Measurements from ENCODE around the gene NEO1.
A peak's percentile ranks its signal among the peaks of the same experiment; 100 is the strongest.

Gene NEO1

DNA sequence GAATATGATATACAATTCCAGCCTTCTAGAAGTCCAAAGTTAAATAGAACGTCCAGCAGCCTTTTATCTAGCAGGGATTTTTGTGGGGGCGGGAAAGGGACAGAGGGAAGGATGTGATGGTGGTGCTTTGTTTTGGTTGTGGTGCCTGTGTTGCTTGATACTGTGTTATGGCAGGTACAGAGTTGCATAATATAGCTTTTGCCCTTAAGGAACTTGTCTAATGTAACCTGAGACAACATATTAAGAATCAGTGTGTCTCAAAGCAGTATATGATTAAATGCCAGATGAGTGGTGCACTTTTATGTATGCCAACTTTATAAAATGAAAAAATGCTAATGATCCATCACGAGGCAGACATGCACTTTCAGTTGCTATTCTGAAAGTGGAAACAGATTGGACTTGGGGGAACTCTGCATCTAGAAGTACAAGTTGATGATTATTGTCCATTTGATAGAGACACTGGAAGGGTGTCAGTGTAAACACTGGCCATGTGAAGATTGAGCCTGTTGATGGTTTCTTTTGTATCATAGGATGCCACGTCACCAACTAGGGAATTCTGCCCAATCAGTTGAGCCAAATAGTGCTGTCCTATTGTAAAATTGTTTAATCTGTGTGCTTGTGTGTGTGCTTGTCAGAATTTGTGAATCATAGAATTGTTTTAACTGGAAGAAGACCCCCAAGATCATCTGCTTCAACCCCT is 23.0 kb downstream of the NEO1 start:
- FAIRE-seq: no peak

DNA sequence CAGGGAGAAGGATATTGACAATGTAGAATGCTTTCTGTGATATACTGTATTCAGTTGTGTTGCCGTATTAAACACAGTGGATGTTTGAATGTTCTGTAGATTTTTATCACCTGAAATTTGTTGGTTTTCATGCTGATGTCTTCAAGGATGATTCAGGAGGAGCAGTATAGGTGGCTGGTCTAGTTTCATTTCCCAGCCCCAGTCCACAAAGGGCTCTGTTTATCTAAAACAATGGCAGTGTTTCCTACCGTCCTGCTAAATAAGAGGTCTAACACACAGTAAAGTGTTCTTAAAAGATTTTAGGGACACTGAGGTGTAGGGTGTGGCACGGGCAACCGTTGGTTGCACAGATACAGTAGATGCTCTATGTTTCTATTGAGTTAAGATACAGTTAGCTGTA is 26.0 kb downstream of the NEO1 start:
- FAIRE-seq: no peak

DNA sequence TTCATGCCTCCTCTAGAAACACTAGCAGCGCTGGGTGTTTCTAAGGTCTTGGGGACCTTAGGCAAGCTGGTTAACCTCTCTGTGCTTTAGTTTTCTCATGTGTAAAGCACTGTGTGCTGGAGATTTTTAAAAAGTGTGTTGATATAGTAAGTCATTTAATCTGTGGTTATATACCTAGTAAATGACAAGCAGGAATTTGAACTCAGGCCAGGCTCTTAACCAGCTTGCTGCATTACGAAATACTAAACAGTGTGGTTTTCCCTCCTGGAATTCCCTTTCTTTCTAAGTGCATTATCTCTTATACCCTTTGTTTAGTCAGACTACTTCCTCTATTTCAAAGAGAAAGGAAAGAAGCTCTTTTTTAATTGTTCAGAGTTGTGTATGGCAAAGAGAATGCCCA is 26.5 kb downstream of the NEO1 start:
- FAIRE-seq: no peak

DNA sequence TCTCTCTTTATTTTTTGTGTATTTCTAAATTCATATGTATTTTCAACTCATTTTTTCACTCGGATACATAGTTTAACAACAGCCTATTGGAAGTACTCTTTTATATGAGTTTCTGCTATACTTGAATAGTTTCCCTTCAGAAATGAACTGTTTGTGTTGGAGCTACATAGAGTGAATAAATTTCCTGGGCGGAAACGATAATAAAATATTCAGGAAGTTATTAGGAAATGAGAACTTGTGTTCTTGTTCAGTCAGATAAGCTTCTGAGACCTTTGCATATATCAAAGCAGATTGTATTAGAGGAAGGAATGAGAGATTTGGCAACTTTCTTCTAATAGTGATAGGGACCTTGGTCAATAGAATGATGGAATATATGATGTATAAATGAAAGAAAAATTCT is 27.3 kb downstream of the NEO1 start:
- FAIRE-seq: no peak

DNA sequence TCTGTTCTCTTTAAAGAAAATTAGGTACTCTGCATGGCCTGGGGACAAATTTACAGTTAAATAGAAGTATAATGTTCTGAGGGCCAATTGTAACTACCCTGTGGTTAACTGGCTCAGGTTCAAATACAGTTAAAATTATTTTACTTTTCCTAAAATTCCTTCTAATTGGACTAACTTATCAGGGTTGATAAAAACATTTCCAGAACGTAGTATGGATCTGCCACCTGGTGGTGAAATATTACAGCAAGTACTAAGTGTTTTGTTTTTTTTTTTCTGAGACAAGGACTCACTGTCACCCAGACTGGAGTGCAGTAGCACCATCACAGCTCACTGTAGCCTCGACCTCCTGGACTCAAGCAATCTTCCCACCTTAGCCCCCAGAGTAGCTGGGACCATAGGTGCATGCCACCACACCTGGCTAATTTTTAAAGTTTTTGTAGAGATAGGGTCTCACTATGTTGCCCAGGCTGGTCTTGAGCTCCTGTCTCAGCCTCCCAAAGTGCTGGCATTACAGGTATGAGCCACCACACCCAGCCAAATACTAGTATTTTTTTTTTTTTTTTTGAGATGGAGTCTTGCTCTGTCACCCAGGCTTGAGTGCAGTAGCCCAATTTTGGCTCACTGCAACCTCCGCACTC is 29.2 kb downstream of the NEO1 start:
- peak; percentile 93 for FAIRE-seq

DNA sequence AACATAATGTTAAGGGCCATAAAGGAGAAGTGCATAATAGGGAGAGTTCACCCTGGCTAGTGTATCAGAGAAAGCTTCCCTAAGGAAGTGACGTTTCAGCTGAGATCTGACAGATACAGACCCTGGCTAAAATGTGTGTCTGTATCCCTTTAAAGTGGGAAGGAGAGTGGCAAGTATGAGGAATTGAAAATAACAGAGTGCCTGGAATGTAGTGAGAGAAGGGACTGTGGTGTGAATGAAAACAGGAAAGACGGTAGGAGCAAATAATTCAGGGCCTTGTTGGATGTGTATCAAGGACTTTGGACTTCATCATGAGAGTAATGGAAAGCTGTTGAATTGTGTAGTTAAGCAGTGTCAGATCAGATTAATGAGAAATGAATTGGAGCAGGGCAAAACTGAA is 30.5 kb downstream of the NEO1 start:
- no peak for FAIRE-seq

DNA sequence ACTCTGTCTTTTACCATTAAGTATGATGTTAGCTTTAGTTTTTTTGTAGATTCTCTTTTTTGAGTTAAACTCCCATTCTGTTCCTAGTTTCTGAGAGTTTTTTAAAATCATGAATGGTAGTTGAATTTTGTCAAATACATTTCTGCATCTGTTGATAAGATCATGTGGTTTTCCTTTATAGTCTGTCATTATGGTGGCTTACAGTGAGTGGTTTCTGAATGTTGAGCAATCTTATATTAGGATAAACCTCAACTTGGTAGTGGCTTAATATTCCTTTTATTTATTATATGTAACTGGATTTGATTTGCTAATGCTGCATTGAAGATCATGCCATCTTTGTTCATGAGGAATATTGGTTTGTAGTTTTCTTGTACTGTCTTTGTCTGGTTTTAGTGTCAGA is 34.8 kb downstream of the NEO1 start:
- no peak for FAIRE-seq

DNA sequence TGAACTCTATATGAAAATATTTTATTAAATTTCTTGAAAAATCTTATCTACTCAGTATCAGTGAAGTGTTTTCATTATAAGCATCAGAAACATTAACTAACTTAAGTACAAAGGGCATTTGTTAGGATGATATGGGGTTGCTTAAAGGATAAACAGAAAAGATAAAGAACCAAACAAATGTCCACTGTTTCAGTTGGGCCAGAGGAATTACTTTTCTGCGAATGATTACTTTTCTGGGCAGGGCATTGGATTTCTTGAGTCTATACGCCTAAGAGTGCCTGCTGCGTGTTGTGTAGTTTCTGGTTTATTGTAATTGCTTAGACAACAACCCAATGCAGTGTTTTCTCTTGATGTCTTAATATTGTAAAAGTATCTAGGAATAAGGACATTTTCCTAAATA is 52.8 kb downstream of the NEO1 start:
- FAIRE-seq: no peak

DNA sequence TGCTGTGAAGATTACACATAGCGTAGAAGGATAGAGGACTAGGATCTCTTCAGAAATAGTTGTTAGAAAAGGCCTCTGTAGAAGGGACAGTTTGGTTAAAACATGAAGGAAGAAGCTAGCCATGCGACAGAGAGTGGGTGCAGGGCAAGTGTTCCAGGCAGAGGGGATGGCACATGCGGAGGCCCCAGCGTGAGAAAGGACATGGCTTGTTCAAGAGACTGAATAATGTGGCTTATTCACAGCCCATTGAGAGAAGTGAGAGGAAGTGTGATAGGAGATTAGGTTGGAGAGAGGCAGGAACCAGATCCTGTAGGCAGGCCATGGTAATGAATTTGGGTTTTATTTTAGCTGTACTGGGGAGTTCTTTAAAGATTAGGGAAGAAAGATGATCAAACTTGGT is 56.4 kb downstream of the NEO1 start:
- no peak for FAIRE-seq

DNA sequence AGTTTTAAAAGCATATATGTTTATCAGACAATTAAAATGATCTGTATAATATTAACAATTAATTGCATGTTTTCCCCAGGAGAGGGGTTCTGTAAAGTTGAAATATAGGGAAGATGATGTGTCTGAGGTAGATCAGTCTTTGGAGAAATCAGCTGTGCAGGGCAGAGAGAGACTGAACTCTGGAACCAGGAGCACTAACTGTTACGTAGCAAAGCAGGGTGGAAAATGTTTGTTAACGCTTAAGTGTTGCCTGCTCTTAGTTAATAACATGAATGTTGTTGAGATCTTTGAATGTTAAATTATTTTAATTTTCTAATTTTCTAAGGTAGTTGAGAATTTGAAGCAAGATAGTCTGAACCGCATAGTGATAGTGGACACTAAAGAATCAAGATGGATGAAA is 57.5 kb downstream of the NEO1 start:
- FAIRE-seq: no peak

DNA sequence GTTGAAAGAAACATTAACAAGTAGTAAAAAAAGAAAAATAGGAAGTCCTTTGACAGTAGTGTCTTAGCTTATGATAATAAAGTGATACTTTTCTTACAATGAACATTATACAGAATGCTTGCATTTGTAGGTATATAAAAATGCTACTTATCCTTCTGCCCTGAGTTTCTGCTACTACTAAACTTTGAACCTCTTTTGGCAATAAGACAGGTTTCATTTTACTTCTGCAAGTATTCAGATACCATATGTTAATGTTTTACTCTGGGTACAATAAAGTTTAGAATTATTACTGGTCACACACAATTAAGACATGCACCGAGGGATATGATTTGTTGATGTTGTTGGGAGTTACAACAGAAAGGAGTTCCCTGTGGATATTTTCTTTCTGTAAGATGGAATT is 57.9 kb downstream of the NEO1 start:
- FAIRE-seq: no peak

DNA sequence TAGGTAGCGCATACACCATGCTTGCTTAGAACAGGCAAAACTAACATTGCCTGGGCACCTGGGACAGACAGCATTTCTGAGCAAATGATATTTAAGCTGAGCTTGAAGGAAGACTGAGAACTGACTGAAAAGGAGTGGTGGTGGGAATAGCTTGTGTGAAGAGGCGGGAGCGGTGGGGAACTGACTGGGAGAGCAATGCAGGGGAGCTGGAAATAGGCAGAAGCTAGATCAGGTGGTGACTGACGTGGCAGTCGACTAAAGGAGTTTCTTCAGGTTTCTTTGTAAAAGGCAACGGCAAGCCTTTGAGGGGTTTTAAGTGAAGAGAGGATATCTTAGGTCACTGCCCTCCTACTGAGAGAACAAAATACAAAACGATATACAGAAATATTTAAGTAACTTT is 61.8 kb downstream of the NEO1 start:
- FAIRE-seq: no peak

DNA sequence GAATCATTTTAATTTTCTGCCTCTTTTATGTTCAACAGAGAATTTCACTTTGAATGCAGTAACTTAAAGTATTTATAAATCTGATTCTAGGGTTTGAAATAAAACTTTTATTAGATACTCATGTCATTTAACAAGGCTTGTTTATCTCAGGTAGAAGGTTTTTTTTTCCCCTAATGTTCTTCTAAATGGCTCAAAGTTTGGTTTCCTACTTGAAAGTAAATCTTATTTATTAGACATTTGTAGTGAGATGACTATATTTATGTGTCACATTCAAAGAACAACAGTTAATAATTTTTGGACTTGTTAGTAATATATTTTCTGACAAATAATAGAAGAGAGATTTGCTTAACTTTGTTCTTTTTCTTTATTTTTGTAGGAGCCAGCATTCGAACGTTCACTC is 63.9 kb downstream of the NEO1 start:
- no peak for FAIRE-seq

DNA sequence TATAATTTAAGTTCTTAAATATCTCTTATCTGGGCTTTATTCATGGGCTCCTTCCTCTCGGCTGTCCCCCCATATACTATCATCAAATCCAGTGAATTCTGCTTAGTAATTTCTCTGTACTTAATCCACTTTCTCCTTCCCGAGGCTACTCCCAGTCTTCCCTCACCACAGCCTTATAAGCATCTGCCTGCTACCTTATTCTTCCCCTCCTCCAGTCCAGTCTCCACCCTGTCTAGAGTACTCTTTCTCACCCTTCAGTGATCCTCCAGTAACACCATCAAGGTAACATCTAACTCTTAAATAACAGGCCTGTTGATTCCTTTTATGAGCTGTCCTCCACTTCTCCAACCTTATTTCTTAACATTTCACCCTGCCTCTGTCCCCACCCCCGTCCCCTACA is 65.8 kb downstream of the NEO1 start:
- no peak for FAIRE-seq

DNA sequence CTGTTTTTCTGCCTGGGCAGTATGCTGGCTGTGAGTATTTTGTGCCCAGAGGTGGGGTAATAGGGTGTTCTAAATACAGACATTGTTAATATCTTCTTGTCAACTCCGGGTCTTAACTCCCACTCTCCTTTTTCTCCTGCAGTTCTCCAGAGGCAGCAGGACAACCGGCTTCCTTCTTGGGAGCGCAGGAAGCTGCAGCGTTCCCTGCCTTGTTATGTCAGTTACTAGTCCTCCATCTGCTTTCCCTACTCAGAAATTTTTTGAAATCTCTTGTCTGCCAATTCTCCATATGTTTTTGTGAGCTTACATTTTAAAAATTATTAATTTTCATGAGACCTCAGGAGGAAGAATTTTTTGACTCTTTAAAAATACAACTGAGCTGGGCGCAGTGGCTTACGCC is 67.2 kb downstream of the NEO1 start:
- no peak for FAIRE-seq

DNA sequence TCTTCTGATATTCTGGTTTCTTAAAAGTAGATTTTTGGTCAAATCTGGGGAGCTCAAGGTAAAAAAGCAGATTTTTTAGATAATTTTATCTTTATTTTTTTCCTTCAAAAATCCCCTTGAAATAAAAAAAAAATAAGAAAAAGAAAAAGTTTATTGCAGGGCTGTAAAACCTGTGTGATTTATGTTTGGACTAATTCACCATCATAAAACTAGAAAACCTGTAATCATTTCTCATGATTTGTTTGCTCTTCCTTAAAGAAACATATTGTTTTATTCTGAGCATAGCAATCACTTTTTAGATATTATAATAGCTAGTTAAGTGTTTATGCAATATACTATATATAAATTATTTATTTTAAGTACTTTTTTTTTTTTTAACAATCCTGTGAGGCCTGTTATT is 68.0 kb downstream of the NEO1 start:
- no peak for FAIRE-seq

DNA sequence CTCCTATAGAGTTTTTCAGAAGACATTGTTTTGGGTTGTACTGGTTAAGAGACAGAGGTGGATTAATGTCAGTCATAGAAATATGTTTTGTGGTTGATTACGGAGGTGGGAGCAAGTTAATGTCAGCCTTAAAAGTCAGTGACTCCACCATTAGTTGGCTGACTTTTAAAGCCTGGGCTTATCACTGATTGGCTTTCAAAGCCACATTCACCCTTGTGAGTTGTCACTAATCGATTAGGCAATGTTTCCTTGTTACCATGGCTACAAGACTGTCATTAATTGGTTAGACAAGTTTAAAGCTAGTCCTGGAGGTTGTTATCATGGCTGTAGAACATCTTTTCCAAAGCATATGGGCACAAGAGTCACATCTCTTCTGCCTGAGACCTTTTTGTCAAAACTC is 73.0 kb downstream of the NEO1 start:
- FAIRE-seq: no peak

DNA sequence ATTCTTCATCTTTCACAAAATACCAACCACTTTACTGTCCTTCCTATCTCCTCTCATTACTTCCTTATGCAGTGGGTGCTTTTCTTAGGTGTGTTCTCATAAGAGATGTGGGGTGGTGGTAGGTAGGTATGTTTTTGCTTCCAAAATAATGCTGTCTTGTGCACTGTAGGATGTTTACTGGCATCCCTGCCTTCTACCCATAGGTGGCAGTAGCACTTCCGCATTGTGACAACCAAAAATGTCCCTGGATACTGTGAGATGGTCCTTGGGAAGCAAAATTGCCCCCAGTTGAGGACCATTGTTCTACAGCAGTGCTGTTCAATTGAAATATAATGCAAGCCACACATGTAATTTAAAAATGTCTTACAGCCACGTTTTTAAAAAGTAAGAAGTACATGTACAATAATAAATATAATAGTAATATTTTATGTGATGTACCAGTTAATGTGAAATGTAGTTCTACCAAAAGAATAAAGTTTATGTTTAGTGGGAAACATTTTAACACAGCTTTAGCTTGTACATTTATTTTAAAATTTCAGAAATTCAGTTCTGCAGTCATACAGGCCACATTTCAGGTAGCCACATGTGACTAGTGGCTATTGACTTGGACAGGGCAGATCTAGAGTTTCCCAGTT is 75.2 kb downstream of the NEO1 start:
- no peak for FAIRE-seq

DNA sequence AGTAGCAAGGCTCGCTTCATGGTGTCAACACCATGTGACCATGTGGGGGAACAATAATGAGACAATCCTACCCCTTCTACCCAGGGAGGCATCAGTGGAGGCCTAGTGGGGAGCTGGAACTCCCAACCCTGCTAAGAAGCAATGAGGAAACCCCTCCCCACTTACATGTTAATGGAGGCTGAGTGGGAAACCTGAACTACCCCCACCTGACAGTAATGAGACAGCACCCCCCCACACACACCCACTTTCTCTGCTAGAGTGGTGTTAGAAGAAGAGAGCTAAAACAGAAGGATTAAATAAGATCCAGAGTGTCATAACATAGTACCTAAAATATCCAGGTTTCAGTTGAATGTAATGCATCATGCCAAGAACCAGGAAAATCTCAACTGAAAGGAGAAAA is 78.6 kb downstream of the NEO1 start:
- no peak for FAIRE-seq

DNA sequence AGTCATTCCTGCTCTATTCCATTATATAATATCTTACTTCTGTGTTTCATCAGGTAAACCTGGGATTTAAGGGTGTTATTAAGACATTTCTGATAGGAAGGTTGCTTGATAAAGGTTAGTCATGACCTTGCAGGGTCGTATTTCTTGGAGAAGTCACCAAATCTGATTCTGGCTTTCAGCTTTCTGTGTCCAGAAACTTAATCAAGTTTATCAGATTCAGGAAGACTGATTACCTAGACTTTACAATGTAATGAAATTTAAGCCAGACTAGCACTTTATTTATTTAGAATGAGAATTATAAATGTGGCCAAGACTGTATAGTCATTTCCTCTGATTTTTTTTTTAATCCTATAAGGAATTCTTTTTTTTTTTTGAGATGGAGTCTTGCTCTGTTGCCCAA is 81.9 kb downstream of the NEO1 start:
- FAIRE-seq: no peak

DNA sequence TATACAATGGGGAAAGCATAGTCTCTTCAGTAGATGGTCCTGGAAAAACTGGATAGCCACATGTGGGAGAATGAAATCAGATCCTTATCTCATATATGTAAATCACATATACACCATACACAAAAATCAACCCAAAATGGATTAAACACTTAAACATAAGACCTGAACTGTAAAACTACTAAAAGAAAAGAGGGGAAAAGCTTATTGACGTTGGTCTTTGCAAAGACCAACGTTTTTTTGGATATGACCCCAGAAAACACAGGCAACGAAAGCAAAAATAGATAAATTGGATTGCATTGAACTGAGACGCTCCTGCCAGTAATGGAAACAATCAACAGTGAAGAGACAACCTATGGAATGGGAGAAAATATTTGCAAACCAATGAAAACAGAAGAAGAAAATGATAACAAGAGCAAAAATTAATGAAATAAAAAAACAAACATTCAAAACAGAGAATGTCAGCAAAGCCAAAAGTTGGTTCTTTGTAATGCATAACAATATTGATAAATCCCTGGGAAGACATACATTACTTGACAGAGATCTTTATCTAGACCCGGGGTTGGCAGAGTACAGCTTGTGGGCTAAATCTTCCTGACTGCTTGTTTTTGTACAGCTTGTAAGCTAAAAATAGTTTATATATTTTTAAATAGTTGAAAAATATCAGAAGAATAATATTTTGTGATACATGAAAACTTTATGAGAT is 86.9 kb downstream of the NEO1 start:
- no peak for FAIRE-seq

DNA sequence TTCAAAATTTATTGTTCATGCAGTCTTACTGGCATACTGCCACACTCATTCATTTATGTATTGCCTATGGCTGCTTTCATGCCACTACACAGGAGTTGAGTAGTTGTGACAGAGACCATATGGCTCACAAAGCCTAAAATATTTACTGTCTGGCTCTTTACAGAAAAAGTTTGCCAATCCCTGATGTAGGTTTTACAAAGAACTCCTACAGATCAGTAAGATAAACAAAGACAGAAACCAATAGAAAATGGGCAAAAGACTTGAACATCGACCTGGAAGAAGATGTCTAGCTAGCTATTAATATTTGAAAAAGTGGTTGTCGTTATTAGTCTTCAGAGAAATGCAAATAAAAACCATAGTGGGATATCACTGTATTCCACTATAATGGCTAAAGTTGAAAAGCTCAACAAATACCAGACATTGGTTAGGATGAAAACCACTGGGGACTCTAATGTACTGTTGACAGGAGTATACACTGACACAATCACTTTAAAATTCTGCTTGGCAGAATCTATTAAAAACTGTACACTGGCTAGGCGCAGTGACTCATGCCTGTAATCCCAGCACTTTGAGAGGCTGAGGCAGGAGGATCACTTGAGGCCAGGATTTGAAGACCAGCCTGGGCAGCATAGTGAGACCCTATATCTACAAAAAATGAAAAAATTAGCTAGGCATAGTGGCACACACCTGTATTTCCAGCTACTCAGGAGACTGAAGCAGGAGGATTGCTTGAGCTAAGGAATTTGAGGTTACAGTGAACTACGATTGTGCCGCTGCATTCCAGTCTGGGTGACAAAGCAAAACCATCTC is 87.7 kb downstream of the NEO1 start:
- no peak for FAIRE-seq

DNA sequence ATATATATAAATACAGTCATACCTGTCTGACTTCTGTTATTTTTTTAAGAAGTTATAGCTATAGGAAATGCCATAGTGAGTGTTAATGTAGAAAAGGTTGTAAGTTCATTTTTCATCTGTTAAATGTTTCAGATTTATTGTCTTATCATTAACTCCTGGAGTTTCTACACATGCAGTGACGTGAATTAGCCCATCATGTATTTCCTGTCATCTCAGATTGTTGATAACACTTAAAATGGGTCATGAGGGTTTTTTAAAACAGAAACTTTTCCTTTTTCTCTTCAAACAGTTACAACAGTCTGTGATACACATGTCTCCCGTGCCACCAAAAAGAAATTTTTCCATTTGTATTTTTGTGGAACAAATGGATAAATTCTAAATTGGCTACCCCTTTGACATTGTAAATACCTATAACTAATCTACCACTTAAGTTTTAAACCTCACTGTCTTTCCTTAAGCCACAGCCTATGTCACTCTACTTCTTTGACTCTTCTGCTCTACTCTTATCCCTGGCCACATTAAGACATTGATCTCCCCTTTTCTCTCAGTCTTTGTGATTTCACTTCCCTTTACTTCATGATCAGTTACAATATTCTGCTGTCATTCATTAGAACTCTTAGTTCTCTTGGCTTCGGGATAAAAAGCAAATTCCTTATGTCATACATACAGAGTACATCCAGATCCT is 89.1 kb downstream of the NEO1 start:
- no peak for FAIRE-seq
